NCI-H146 treated with DMSO at 0.1 percent for 48 hours (cell line): Measurements from ENCODE around the gene MADD.
"Not testable (repeated sequence)": the region's sequence is repeated elsewhere in the genome, so short reads cannot be mapped to it uniquely, and the experiment has no call there.

Experiments
- DNase-seq: peaks from one replicate; lab custom pipeline; 2025; ENCODE audit not compliant: unreplicated experiment; lab: John Stamatoyannopoulos, UW

MADD gene

GRCh38 chr11:47317064-47317828 is 47.3 kb downstream of the MADD start:
- DNase-seq = no peak

- DNase-seq = no peak
Measured at GRCh38 chr11:47318166-47318565, 48.2 kb downstream of the MADD start.

- no peak for DNase-seq
Measured at GRCh38 chr11:47324520-47324919, 54.6 kb downstream of the MADD start.

GRCh38 chr11:47325271-47326041 is 55.5 kb downstream of the MADD start:
- no peak for DNase-seq

GRCh38 chr11:47326198-47326597 is 56.3 kb downstream of the MADD start:
- no peak for DNase-seq

- no peak for DNase-seq
Measured at GRCh38 chr11:47327025-47327424, 57.1 kb downstream of the MADD start.

GRCh38 chr11:47327949-47328348 is 58.0 kb downstream of the MADD start:
- DNase-seq = no peak

GRCh38 chr11:47328449-47329390 is 58.8 kb downstream of the MADD start:
- DNase-seq = no peak

- DNase-seq = no peak
Measured at GRCh38 chr11:47329431-47329986, 59.6 kb downstream of the MADD start.

GRCh38 chr11:47329987-47330931 is 60.3 kb downstream of the MADD start:
- DNase-seq = no peak

- no peak for DNase-seq
Measured at GRCh38 chr11:47331454-47332302, 61.7 kb downstream of the MADD start.

GRCh38 chr11:47332303-47332711 is 62.4 kb downstream of the MADD start:
- no peak for DNase-seq

GRCh38 chr11:47332791-47333525 is 63.0 kb downstream of the MADD start:
- DNase-seq = no peak

- DNase-seq = no peak
Measured at GRCh38 chr11:47333526-47333845, 63.6 kb downstream of the MADD start.

- DNase-seq = no peak
Measured at GRCh38 chr11:47333886-47334443, 64.0 kb downstream of the MADD start.

- not testable (repeated sequence) for DNase-seq
Measured at GRCh38 chr11:47334699-47335411, 64.9 kb downstream of the MADD start.

- DNase-seq = no peak
Measured at GRCh38 chr11:47335733-47336132, 65.8 kb downstream of the MADD start.
